Measurements from ENCODE around the gene PAM.

PAM gene

DNA sequence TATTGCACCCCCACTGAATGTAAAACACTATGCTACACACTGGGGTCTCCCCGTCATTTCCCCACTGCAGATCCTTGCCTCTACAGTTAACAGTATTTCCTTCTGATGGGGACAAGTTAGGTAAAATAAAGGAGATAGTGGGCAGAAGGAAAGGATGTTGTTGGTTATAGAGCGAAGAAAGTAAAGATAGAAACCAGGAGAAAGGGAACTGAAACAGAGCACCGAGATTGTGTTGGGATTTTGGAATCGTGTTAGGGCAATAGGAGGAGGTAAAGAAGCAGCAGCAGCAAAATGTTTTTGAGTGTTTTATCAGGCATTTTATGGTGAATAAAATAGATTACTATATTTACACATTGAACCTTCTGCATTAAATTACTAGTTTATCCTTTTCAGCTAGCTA lies 60.0 kb downstream of the PAM start:
- no peak for DNase-seq (ENCODE audit: low spot score)

DNA sequence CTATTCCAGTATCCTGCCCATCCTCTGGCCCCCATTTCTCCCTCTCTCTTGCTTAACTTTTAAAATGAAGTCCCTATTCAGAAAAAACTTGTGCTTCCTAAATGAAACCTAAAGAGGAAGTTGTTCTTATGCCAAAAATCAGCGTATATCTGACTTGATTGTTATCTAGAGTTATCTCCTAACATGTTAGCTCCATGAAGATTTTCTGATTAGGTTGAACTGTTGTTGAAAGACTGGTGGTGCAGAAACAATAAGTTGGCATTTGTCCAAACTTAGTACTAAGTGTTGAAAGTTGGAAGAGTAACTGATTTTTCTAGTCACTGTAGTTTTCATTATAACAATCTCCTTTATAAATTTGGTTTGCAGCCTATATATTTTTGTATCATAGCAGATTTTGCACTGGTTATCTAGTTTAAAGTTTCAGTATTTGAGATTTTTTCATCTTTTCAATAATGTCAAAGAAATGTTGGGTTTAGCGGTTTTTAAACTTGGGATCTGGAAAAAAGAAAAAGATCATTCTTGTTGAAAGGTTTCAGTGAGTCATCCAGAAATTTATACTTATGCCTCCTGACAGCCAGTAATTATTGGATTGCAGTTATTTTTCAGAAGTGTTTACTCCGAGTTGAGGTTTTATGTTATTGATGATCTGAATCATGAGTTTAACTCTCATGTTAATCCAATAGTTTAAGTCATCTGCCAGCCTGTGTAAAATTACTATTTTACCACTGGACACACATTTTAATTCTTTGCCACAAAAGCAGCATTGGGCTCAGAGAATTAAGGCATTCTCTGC lies 60.6 kb downstream of the PAM start:
- DNase-seq (ENCODE audit: low spot score): no peak

DNA sequence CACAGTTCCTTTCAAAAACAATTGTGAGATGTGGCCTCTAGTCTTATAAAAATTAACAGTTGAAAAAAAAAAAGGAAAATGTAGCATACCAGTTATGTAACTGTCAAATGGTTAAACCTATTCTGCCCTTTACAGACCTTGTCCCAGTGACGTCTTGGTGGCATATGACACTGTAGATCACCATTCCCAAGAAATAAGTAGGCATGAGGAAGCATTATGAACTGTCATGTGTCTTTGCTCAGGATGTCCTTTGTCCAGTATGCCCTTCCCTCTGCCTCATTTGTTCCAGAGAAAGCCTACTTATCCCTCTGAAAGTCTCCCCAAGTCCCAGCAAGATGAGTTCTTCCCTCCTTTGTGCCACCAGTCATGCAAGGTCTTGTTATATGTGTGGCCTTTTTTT lies 63.2 kb downstream of the PAM start:
- no peak for DNase-seq (ENCODE audit: low spot score)

DNA sequence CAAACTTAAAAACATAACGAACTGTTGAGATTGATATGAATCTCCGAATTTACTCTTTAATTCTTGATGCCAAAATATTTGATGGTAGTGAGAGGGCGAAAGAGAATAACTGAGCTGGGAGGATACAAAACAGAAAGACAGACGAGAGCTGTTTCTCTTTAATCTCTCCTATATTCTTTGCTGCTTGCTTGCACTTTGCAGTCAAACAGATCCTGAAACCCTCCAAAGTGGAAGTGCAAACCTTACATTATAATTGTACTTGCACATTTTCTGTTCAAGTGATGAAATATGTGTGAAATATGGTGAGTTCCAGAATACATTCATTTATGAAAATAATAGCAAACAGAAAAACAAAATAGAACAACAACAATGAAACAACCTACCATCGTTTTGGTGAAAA lies 63.8 kb downstream of the PAM start:
- DNase-seq (ENCODE audit: low spot score): no peak

DNA sequence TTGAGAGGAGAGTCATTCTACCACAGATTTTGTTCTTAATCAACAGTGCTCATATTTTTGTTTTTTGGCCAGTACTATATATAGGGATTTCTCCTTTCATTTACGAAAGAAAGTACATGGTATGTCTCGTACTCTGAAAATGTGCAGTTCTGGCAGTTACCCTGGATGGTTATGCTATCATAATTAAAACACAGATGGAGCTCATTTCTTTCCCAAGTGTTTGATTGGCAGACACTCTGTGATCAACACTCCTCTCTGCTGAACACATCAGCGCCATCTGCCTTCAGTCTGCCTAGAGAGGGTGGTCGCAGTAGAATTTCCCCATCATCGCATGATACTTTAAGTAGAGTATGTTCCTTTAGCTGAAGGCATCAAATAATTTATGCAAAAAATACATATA lies 64.5 kb downstream of the PAM start:
- DNase-seq (ENCODE audit: low spot score): no peak

DNA sequence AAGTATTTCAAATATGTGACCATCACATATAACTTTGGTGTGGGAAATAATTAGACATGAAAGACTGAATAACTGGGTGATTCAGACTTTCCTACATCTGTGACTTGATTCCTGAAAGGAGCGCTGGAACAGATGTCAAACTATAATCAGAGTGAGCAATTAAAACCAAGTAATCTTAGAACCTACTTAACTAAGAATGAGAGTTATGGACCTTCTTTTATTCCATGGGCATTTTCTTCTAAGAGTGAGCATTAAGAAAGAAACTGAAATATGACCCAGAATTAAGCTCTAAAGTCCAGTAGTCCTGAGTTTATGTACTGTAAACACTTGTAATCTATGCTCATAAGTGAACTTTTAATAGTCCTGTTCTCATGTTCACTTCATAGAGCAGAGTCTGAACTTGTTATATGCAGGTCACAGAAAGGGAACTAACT lies 68.4 kb downstream of the PAM start:
- peak; percentile 66 for DNase-seq (ENCODE audit: low spot score)

DNA sequence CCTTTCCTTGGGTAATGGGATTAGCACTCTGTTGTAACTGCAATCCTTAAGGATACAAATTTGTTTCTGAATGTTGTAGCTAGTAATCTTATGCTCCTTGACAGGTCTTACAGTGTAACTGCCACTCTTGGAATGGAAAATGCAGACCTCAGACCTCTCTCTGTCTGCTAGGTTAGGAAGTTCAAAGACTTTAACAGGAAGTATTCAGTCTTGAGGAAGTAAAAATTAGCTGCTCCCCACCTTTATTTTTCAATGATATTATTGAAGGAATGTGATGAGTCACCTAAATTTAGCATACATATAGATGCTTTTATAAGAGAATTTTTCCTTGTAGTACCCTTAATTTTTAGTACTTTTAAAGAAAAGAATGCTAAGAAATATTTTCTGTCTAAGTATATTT lies 71.5 kb downstream of the PAM start:
- DNase-seq (ENCODE audit: low spot score): peak; percentile 43

DNA sequence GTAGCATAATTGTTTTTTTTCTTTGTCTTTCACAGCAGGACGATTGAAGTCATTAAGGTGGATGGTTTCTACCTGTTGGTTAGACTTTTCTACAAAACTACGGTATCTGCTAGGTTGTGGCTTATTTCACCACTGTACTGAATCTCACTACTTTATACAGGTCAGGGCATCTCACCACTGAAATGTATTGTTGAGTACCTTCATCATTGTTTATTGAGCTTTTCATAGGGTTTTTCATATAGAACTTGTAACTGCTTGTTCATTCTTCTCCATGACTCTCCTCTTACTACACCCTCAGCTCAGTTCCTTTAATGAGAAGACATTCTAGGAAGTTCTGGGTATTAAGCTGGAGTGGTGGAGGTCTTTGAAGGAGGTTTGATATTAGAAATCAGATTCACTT lies 75.1 kb downstream of the PAM start:
- no peak for DNase-seq (ENCODE audit: low spot score)

DNA sequence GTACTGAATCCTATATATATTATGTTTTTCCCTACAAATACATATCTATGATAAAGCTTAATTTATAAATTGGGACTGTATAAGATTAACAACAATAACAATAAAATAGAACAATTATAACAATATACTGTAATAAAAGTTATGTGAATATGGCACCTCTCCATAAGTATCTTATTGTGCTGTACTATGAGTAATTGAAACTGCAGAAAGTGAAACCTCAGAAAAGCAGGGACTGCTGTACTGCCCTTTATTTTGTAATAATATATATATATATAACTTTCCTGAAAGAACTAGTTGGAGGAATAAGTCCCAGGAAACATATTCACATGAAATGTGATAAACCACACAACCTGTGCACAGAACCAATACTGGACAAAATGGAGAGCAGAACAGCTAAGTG lies 77.3 kb downstream of the PAM start:
- no peak for DNase-seq (ENCODE audit: low spot score)

DNA sequence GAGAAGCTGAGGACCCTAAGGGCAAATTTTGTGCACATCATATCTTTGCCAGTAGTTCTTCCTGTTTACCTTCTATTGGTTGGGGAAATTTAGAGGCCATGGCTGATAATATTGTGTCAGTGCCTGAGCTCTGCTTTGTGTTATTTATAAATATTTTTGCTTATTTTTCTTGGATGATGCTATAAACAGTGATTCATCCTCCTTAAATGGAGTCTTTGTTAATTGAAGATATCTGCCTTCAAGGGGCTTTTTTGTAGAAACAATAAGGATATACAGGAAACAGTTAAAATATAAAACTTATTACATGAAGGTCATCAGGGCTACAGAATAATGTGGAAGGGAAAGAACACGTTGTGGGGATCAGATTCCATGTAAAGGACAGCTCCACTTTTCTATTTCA lies 78.0 kb downstream of the PAM start:
- no peak for DNase-seq (ENCODE audit: low spot score)

DNA sequence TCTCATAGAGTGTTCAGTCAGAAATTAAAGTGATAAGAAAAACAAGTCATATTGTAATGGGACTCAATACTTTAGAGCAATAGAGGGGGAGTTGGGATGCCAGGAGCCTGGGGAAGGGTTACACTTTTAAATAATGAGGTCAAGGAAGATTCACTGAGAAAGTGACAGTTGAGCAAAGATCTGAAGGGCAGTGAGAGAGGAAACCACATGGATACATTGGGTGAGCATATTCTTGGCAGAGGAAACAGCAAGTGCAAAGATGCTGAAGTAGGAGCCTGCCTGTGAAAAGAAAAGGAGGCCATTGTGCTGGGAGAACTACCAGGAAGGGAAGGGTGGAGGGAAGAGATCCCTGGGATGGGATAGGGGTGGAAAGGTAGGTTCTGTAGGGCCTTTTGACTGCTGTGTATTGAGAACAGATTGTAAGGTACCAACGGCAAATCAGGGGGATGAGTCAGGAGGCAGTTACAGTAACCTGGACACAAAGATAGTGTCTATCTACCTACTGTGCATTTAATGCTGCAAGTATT lies 79.4 kb downstream of the PAM start:
- DNase-seq (ENCODE audit: low spot score): no peak

DNA sequence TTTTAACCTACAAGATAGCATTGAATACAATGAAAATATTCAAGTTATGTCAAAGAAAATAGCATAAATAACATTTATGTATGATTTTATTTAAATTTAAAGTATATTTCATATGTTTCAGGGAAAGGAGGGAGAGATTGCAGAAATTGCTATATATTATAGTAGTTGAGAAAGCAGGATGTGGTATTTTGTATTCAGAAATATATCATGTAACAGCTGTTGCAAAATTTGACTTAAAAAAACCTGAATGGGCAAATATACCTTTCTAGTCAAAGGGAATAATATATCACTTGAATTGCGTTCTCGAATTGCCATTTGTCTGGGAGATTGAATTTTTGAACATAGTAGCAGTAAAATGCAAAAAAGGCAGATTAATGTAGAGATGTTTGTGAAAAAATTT lies 80.6 kb downstream of the PAM start:
- no peak for DNase-seq (ENCODE audit: low spot score)

DNA sequence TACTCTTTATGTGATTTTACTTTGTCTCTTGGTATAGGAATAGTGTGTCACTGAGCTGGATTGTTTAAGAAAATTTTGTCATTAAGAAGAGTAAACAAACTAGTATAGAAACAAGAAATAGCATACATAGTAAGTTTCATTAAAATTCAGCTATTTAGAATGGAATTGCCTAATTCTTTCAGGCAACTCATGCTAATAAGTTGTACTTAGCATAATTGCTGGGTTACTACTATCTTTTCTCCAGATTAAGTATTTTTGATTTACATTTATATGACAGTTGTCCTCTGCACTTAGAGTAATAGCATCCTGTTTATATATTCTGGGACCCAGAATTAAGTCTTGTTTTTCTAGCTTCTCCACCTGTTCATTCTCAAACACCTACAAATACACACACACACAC lies 85.9 kb downstream of the PAM start:
- no peak for DNase-seq (ENCODE audit: low spot score)

DNA sequence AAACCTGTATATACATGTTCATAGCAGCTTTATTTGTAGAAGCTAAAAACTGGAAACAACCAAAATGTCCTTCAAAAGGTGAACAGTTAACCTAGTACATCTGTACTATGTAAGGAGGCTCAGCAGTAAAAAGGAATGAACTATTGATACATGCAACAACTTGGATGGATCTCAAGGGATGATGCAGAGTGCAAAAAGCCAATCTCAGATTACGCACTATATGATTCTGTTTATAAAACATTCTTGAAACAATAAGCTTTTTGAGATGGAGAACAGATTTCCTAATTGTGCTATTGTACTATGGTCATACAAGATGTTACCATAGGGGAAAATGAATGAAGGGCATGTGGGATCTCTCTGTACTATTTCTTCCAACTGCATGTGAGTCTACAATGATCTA lies 88.9 kb downstream of the PAM start:
- no peak for DNase-seq (ENCODE audit: low spot score)

DNA sequence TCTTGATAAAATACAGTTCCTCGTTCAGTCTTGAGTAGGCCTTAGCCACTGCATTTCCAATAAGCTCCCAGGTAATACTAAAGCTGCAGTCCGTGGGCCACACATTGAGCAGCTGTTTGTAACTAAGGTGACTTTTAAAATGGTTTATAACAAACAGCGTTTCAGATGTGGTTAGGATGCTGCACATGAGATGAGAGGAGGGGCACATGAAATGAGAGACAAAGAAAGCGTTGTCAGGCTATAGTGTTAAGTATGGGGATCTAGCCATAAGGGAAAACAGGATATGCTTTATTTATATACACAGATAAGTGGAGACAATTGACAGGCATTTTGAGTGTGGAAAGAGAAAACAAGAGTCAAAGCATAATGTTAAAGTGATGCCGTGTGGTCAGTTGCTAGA lies 89.9 kb downstream of the PAM start:
- DNase-seq (ENCODE audit: low spot score): no peak

DNA sequence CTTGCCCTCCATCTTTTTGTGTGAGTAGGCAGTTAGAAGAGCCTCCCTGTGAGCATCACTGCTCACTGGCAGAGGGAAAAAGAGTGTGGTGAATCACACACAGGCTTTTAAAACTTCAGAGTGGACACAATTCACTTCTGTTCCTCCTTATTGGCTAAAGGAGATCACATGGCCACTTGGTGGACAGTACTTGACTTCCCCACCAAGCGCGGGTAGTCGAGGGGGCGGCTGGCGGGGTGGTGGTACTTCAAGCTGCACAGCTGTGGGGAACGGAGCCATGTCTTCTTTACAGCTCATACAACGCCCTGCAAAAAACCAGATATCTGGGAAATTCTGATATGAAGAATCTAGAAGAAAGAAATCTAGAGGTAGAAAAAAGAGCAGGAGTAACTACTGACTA lies 95.4 kb downstream of the PAM start:
- DNase-seq (ENCODE audit: low spot score): no peak

DNA sequence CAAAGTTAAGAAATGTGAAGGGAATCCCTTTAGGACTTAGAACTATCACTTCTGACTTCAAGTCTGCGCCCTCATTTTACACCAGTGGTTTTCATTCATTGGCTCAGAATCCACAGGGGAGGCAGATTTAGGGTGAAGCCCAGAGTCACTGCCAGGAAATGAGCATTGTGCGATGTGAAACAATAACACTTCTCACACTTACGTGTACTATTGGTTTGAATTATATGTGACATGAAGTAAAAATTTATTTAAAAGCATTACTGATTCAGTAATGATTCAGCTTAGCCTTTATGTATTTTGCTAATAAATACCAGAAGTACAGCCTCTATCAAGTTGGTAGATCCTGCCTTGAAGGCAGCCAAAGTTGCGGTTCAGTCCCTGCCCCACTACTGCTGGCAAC lies 98.6 kb downstream of the PAM start:
- no peak for DNase-seq (ENCODE audit: low spot score)

DNA sequence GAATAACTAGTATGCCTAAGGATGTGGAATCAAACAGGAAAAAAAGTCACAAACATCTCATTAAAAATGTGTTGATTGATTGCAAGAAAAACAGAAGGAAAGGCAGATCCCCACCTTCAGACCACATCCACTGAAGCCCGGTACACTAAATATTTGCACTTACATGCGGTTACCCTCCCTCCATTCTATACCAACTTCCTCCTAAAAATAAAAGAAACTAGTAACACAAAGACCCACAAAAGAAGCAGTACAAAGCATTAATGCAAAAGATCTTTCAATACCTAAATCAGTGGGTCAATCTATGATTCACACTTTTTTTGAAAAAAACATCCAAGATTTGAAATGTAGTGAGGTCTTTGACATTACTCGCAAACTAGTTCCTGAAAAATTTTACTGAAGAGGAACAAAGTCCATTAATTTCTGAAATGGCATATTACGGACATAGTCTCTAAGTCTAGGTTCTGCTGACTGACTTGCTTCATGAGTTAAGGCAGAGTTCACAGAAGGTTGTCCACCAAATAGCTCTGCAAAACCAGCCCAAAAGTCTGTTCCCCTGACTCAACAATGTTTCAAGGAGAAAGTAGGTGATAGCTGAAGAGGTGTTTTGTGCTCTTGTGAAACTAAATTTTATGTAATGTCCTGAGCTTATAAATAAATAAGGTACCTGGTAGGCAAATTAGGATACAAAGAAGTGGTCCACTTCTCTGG lies 100.7 kb downstream of the PAM start:
- DNase-seq (ENCODE audit: low spot score): no peak

DNA sequence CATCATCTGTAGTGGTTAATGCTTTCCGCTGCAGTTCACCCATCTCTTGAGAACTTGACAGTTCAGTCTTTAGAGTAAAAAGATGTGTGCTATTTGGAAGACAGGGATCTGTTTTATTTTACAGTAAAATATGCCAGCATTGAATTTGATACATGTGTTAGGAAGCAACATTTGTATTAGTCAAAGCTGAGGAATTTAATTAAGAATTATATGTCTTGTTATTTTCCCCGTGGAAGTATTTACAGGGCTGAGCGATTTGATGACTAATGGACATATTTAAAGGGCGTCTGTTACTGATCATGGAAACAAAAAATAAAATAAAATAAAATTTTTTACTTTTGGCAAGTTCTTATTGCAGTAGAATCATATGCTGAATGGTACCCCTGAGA lies 101.3 kb downstream of the PAM start:
- DNase-seq (ENCODE audit: low spot score): peak; percentile 68

DNA sequence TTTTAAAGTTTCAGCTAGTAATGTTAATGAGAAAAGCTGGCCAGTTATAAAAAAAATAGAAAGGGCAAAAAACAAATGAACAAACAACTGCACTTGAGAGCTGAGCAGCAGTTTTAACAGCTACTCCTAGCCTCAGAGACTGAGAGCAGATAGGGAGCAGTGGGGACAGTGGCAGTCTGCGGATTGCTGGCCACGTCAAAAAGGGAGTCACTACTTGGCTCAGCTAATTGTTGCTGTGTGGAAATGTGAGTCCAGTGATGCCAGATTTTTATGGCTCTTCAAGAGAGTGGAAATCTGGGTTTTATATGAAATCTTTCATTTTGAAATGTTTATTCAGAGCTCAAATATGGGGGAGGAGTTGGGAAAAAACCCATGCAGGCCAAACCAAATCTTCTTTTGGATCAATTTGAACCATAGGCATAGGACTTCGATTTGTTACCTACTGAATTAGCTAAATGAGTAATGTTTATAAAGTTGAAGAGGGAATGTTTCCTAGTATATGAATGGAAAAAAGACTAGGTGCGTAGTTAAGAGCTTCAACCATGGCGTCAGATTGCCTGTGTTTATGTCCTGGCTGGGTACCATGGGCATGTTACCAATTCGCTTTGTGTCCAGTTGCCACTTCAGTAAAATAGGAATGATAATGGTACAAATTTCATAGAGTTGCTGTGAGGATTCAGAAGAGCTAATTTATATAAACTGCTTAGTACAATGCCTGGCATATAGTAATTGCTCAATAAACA lies 102.1 kb downstream of the PAM start:
- no peak for DNase-seq (ENCODE audit: low spot score)

DNA sequence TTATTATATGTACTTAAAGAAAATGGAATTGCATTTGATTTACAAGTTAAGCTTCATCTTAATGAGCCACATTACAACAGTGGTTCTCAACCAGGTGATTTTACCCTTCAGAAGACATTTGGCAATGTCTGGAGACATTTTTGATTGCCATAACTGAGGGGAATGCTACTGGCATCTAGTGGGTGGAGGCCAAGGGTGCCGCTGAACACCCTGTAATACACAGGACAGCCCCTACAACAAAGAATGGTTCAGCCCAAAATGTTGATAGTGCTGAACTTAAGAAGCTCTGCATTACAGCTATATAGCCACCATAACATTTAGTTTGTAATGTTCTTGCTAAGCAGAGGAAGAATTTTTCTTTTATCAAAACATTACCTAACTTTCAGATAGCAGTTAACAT lies 103.1 kb downstream of the PAM start:
- DNase-seq (ENCODE audit: low spot score): no peak

DNA sequence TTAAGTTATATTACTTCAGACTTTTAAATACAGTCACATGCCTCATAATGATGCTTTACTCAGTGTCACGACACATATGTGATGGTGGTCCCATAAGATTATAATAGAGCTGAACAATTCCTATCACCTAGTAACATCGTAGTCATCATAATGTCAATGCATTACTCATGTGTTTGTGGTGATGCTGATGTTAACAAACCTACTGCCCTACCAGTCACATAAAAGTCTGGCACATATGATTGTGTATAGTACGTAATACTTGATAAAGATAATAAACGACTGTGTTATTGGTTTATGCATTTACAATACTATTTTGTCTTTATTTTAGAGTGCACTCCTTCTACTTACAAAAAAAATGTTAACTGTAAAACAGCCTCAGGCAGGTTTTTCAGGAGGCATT lies 103.7 kb downstream of the PAM start:
- DNase-seq (ENCODE audit: low spot score): peak; percentile 54

DNA sequence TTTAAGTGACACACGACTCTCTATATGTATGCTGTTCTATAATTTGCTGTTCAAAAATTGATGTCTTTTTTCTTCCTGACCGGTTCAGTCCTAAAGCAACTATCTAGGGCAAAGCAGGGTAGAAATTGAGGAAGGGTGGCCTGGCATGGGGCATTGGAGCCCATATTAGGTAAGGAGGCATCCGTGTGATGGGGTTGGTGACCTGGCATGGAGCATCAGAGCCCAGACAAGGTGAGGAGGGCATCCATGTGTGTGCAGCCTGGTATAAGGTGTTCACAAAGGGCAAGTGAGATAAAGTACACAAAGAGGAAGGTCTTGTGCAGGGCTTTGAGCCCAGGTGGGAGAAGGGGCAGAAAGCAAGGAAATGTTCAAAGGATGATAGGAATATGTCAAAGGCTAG lies 104.9 kb downstream of the PAM start:
- no peak for DNase-seq (ENCODE audit: low spot score)
